Ovary (tissue), 3 donors: ENCODE measurements around the gene ATAD3C.
"Not testable (repeated sequence)": the region's sequence is repeated elsewhere in the genome, so short reads cannot be mapped to it uniquely, and the experiment has no call there.

Source experiments
- EP300 ChIP-seq: sonication (generic); formaldehyde crosslinking; IDR thresholded peaks from one replicate; pipeline ENCODE4 v1.6.1; 2017; ENCODE audit warnings: antibody characterized with exemption
- POLR2A ChIP-seq: fragments of 450-650 bp; IDR thresholded peaks from one replicate; pipeline ENCODE4 v1.6.1; 2017; ENCODE audit warnings: antibody characterized with exemption, mild to moderate bottlenecking, moderate library complexity
- TF ChIP-seq, protein P1 (sequence below), 3 donors: fragments of 450-650 bp in 2 of 3; fragments of 200-600 bp in 1 of 3; IDR thresholded peaks; one replicate each; pipeline versions ENCODE4 v1.5.1 to v1.8.0; 2016 to 2022; ENCODE audit warnings: antibody characterized with exemption in 3 of 3, mild to moderate bottlenecking in 1 of 3
- donor health status: DM: no; HTN: no; CAD: no.

GRCh38 chr1:1484976-1485750 is 35.7 kb downstream of the ATAD3C start:
- TF ChIP-seq, protein P1, sequence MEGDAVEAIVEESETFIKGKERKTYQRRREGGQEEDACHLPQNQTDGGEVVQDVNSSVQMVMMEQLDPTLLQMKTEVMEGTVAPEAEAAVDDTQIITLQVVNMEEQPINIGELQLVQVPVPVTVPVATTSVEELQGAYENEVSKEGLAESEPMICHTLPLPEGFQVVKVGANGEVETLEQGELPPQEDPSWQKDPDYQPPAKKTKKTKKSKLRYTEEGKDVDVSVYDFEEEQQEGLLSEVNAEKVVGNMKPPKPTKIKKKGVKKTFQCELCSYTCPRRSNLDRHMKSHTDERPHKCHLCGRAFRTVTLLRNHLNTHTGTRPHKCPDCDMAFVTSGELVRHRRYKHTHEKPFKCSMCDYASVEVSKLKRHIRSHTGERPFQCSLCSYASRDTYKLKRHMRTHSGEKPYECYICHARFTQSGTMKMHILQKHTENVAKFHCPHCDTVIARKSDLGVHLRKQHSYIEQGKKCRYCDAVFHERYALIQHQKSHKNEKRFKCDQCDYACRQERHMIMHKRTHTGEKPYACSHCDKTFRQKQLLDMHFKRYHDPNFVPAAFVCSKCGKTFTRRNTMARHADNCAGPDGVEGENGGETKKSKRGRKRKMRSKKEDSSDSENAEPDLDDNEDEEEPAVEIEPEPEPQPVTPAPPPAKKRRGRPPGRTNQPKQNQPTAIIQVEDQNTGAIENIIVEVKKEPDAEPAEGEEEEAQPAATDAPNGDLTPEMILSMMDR (IDR thresholded peaks at IDR 0.05), result not testable (repeated sequence)
- TF ChIP-seq POLR2A, EP300: not testable (repeated sequence)
